NK-92 treated with Interleukin-12 subunit alpha and Interleukin-12 subunit beta, amount 100 ng/mL, for 24 hours (cell line): Measurements from ENCODE around the gene VAV3.

Experiments used
- DNase-seq: peaks from one replicate; lab custom pipeline; 2025; lab: John Stamatoyannopoulos, UW

The VAV3 gene

DNA sequence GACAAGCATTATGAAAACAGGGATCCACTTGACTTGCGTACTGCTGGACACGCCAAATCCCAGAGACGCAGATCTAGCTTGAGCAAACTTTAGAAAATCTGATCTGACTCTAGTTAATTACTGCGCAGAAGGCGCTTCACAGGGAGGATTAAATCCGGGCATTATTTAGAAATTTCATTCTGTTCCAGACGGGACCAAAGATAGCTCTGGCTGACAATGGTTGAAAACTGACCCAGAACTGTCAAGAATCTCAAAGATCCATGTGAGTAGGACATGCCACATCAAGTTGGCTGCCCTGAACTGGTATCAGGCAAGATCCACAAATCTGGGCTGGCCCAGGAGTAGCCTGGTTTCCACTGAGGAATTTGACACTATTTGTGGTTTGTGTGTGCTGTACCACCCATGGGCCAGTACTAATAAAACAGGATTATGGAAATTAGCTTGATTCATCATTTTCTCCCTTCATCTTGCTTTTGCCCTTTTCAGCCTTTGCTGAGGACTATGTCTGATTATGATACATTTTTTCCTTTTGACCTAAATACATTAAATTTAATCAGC lies 171.0 kb downstream of the VAV3 start:
- DNase-seq = no peak

DNA sequence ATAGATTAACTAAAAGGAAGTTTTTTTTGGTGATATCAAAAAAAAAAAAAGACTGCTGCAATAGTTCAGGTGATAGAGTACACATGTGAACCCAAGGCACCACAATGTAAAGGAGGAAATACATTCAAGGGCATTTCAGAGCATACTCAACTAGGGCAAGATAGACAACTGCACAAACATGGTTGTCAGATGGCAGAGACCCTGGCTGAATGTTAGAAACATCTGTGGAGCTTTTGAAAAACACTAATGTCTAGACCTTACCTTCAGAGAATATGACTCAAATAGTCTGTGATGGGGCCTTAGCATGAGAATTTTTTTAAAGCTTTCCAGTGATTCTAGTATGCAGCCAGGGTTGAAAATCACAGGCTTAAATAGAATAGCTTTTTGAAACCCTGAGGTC lies 173.6 kb downstream of the VAV3 start:
- DNase-seq = no peak

DNA sequence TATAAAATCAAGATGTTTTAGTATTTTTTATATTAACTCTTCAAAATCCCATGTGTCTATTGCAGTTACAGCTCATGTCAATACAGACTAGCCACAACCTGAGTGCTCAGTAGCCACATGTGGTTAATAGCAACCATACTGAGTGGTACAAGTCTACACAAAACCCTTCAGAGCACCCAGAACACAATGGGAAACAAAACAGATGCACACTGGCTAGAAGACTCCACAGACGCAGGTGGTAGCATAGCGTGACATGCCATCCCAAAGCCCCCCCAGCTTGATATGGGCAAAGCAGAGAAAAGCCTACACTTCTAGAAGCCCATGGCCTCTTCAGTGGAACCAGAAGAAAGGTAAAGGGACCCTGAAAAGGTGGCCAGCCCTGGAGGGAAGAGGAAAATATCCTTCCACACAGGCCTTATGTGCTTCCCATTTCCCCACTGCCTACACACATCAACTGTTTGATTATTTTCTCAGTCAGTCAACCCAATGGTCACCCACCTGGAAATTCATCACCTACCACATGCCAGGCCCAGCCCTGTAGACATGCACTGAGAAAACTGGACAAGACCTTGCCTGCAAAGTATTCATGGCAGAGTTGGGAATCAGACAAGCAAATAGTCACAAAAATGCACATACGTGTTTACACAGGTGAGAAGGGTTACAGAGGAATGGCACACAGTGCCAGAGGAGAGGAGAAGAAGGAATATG lies 175.0 kb downstream of the VAV3 start:
- DNase-seq = no peak

DNA sequence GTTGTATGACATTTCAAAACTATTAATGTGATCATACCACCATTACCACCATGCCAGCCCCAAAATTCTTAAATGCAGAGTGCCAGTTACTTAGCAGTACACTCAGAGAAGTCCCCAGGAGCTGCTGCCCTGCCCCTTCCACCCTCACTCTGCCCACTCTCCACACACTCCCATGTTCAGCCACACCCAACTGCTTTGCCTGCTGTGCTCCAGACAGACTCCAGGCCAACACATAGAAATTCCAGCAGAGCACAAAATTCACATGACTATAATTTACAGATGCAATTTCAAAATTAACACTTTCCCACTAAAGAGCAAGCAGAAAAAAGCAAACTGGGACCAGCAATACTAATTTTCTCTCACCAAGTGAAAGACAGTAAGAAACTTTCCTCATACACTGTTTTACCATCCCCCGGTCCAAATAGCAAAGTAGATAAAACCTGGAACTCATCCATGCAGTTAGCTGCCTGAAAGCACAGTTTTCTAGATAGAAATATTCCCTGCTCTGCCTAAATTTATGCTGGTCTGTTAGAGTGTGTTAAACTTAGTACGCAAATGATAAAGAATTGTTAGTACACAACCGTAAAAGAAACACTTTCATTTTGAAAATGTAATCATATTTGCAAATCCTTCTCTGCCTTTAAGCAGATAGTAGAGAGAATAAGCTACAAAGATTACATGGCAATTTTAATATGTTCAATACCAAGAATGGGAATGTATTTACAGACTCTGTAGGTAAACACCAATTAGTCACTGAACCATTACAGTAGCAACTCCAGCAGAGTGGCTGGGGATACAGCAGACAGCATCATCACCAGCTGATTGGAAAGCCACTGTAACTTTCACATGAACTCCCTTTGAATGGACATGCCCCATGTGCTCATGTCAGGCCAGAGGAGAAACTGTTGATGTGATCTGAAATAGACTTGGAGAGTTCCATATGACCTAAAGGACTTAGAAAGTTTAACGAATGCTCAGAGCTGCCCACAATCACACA lies 176.5 kb downstream of the VAV3 start:
- no peak for DNase-seq

DNA sequence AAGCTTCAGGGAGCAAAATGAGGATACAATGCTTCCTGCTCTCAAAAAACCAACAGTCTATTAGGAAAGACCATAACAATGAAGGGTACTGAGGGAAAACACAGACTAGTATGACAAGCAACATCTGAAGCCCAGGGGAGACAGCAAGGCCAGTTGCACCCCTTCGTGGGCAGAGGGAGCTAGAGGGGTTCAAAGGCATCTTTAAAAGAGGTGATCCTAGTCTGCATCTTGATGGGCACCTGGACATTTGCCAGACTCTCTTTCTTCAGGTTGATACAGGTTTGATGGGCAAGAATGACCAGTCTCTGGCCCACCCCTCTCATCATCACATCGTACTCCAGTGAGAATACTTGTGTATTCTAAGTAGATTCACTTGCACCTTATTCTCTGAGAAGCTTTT lies 177.7 kb downstream of the VAV3 start:
- DNase-seq = no peak

DNA sequence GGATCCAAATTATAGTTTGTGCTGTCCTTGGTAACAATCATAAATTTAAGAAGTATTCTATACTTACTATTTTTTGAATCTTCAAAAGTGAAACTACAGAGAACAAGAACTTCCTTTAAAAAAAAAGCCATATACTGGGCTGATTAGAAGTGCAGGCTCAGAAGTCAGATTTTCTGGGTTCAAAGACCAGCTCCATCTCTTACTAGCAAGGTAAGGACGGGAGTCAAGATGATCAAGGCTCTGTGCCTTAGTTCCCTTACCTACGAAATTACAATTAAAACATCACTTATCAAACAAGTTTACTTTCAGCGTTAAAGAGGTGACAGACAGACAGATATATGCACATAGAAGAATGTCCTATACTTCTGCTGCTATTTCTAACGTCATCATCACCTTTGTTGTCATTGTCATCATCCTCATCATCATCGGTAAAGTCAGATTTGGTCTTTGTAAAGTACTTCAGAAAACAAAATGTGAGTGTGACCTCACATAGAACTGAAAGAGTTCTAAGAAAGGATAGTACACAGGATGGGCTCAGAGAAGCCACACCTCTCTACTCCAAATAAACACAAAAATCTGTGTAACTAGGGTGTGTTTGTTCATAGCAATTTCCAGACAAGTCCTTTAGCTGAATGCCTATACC lies 178.7 kb downstream of the VAV3 start:
- no peak for DNase-seq

DNA sequence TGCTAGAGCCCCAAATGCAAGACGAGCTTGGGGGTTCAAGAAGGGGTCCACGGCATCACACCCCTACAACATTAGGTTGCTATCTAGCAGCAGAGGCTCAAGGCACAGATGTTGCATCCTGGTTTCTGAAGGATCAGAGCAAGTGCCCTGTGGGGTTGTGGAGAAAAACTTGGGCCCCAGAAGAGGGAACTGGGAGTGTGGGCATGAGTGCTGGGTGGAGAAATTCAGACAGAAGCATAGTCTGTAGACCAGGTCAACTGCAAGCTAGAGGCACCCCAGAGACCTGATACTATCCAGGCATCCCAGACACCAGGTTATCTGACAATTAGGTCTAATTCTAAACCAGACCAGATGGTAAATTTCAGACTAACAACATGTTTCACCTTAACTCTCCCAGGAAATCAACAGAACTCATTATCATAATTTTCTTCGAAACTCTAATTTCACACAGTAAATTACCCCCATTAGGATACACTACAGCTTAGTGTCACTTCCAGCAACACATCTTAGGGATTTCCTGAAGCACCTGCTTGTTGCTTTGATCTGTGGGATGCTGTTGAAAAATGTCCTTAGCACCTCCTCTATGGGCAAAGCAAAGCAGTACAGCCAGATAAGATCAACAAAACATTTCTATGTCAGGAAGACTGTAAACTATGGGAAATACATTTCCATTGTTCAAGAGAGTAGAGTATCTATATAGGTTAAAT lies 179.3 kb downstream of the VAV3 start:
- DNase-seq = no peak

DNA sequence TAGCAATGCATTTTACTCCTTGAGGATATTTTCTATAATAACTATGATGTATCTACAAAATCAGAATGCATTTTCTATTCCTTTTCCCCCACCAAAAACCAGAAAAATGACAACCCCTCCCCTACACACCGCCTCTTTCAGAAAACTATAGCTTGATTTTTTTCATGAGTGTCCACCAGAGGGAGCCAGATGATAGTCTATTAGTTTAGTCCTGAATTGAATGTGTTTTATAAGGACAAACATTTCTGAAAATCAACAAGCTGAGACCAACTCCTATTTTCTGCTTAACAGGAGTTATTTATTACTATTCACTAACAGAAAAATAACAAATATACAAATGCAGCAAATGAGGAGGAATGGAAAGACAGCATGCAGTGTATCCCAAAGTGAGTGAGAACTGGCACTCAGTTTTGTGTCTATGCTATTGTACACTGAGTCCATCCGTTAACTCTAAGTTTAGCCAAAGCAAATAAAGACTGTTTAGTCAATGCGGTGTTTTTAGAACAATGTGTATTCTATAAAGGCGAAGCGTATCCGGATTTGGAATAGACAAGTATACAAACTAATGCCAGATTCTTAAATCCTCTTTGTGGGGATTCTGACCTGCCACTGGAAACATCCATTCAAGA lies 182.6 kb downstream of the VAV3 start:
- no peak for DNase-seq

DNA sequence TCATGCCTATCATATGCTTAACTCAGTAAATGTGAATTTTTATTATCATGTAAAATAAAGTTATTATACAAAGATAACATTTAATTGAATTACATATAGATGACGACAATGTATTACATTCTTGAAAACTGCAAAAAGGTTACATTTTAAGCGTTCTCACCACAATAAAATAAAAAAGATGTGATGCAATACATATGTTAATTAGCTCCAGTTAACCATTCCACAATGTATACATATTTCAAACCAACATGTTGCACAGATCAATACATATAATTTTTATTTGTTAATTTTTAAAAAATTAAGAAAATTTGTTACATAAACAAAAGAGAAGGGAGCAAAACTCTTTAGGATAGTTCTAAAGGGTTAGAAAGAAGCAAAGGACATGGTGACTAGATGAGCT lies 183.7 kb downstream of the VAV3 start:
- DNase-seq = no peak

DNA sequence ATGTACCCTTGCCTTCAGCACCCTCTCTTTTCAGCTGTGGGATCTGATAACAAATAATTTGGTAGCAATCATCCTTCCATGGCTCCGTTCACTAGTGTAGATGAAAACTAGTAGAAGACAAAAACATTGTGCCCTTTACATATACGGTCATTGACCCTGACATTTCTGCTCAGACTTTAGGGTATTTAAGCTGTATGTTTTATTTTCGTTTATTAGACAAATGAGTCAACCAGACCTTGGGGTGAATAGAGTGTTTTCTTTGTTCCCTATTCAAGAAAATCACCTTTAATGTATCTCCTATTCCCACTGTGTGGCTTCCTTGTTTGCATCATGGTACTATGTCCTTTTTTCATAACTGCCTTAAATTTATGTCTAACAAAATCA lies 187.3 kb downstream of the VAV3 start:
- no peak for DNase-seq

DNA sequence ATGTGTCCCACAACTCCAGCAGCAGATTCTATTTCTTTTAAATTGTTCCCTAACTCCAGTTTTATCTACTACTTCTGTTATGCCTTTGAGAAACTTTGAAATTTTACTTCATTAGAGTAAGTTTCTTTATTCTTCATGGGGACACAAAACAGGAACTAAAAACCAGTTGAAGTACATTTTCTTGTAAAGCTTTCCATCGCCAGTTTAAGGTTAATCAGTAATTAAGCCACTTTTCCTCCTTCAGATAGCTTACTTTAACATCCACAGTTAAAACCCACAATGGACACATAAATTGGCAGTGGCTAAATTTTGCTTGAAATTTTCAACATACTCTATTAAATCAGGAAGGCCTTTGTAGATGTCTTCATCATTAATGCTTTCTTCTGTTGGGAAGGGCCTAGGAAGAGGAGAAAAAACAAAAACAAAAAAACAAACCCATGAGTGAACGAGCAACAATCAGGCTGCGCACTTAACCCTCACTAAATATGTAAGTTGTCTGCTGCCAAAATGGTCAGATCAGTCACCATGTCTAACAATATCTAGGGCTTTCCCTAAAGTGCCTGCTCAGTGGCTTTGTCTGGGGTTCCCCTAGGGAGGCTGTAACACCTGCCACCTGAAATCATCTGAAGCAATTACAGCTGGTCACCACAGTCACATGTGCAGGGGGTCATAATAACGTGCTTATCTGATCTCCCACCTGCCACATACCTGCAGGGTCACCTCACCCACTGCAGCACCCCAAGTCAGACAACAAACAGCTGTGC lies 187.9 kb downstream of the VAV3 start:
- DNase-seq = no peak

DNA sequence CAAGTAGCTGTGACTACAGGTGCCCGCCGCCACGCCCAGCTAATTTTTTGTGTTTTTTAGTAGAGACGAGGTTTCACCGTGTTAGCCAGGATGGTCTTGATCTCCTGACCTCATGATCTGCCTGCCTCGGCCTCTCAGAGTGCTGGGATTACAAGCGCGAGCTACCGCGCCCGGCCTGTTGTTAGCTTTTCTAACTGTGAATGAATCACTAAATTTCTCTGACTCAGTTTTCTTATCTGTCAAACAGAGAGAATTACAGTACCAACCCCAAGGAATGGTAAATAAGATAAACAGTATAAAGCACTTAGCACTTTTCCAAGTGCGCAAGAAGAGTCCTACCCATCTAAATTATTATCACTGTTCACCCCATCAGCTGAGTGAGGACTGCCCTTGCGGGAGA lies 193.6 kb downstream of the VAV3 start:
- no peak for DNase-seq

DNA sequence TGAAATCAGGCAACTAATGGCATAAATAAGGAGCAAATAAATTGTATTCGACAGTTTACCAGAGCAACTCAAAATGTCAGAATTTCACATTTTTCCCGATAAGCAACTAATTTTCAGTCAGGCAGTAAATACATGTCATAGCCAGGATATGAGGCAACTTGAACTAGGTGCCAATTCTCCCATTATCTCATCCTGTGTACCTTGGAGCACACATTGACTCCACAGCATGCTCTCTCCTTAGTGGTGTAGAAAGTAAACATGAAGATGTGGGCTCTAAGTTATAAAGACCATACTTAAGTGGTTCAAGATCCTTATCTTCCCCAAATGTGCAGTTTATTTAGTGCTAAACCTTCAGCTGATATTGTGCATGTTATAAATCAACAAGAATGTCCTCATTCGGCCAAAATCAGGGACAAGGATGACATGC lies 197.8 kb downstream of the VAV3 start:
- no peak for DNase-seq

DNA sequence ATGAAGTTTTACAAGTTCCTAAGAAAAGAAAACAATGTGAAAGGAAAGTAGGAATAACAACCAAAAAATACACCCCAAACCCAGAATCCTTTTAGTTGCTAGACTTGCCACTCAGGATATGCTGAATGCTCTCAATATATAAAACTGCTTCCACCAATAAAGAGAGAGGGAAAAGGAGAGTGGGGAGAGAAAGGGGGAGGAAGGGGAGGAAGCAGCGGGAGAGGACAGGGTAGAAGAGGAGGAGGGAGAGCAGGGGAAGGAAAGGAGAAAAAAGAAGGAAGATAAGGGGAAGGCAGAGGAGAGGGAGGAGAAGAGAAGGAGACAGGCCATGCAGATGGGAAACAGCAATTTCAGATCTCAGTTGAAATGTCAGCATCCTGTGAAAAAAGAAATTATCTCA lies 198.4 kb downstream of the VAV3 start:
- no peak for DNase-seq

DNA sequence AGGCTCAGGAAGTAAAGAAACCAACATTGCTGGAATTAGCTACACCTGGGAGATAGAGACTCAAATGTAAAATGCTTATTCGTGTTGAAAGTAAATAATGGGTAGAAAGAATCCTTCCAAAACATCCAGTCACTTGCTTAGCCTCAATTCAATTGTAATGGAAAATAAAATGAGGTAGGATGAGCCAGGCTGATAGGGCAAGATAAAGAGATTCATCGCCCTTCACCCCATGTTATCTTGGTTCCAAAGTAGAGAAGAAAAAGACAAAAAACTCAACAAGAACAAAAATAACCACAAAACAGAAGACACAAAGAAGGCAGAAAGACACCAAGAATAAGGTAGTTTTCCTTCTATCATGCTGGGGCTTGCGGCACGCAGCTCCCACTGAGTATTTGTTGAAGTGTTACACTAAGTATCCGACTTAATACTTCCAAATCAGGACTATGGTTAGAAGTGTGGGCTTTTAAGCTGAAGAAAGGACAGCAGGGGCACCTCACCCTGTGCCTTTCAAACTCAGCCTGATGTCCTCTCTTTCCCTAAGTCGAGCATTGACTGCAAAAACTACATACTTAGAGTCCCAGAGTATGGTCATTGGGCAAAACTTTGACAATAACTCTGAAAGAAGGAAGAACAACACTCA lies 202.1 kb downstream of the VAV3 start:
- DNase-seq = no peak

DNA sequence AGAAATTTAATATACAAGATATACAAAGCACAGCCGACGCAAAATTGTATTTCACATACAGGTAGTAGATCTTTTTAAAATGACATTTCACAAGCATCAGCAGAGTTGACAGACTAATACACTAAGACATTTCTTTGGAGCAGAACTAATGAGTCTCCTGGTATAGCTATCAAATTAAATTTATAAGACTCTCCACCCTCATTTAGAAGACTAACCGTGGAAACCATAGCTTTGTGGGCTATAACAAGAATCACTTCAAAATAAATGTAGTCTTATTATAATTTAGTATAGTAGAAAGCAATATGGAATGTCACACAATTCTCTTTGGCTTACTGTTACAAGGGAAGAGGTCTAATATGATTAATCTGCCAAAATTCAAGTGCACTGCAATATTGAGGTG lies 204.9 kb downstream of the VAV3 start:
- DNase-seq = no peak

DNA sequence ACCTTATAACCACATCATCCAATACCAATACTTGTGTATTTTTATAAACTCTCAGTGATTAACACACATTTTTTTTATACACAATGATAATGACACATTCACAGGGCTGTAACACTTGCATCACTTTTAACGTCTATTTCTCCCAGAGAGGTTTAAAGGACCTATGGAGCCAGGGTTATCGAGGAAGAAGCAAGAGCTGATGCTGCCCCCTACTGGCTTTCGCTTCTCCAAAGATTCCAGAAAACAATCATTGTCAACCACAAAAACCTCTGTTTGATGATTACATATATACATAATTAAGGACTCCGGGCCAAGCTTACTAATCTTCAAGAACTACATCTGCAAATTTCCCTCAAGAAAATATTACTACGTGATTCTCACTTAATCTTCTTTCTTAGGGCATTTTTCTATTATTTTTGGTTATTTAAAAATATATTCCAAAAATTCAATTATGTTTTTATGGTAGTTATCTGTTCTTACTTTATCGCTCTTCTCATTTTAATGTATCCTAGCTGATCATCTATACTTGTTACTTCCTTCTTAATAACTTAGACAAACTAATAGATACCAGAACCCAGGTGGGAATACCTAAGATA lies 214.5 kb downstream of the VAV3 start:
- DNase-seq = peak; percentile 4

DNA sequence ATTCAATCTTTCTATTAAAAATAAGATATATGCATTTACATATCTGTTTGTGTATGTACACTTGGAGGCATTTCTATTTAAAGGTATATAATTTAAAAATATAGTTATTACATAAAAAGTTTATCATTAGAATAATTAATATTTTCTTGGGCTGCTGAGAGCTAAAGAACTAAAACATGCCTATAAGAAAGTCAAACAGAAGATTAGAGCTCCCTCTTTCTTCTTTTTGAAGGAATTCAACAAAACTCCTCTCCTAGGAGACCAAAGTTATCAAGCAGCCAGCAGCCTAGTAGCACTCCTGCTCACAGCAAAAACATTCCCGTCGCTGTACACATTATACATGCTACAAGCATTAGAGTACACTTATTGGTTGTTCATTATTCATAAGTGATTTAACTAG lies 216.4 kb downstream of the VAV3 start:
- no peak for DNase-seq

DNA sequence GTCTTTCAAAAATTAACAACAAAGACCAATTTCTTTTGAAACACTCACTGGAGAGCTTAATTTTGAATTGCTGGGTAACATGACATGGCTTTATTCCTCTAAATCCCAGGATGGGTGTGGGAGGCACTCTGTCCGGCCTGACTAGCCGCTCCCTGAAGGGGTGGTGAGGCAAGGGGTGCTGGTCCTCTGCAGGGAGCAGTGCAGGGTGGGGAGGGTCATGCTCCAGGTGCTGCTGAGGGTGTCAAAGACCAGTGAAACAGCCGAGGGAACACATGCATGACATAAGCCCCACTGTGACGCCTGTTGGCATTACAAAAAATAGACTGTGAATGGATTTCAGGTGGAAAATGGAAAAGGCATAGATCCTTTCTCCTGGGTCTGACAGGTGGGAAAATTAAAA lies 223.7 kb downstream of the VAV3 start:
- no peak for DNase-seq

DNA sequence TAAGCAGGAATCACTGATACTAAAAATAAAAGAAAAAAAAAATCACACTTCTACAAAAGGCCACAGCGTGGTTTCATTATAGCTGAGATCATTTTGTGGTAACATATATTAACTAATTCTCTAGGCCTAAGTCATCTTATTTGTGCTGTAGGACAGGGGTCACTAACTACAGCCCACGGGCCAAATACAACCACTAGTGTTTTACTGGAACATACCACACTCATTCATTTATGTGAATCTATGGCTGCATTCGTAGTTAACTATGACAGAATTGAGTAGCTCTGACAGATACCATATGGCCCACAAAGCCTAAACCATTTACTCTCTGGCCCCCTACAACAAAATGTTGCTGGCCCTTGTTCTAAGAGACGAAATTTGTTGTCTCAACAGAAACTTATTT lies 224.4 kb downstream of the VAV3 start:
- DNase-seq = no peak
